KG1 (cell line): ENCODE measurements around the gene CMIP.
A peak's percentile ranks its signal among the peaks of the same experiment; 100 is the strongest.

Experiments used
- DNase-seq: peaks from one replicate; lab custom pipeline; 2025; lab: John Stamatoyannopoulos, UW

CMIP gene

GRCh38 chr16:81745704-81746558 lies 301.3 kb downstream of the CMIP start:
- DNase-seq, result peak; percentile 61

GRCh38 chr16:81746566-81746965 lies 302.0 kb downstream of the CMIP start:
- DNase-seq, result no peak

- peak; percentile 47 for DNase-seq
Measured at GRCh38 chr16:81748476-81749198, 304.0 kb downstream of the CMIP start.

- peak; percentile 83 for DNase-seq
Measured at GRCh38 chr16:81752225-81752875, 307.7 kb downstream of the CMIP start.

- no peak for DNase-seq
Measured at GRCh38 chr16:81752876-81753227, 308.2 kb downstream of the CMIP start.

GRCh38 chr16:81754858-81755257 lies 310.2 kb downstream of the CMIP start:
- DNase-seq, result no peak

- peak; percentile 71 for DNase-seq
Measured at GRCh38 chr16:81755915-81756614, 311.5 kb downstream of the CMIP start.

- DNase-seq, result peak; percentile 59
Measured at GRCh38 chr16:81756615-81757356, 312.2 kb downstream of the CMIP start.

GRCh38 chr16:81758376-81758775 lies 313.8 kb downstream of the CMIP start:
- no peak for DNase-seq
